ENCODE data around the gene FAM168A. TPM values are rescaled to one million over a fixed set of nuclear protein-coding genes. Genes with fewer than 3 reads are reported as not detected.

Gene FAM168A
- polyA plus RNA-seq, 4 donors = 5.4 to 18.8 (median 9.9) TPM

- no peak overlapping the region for H3K27ac ChIP-seq (ENCODE audit: low read depth in 1 of 3, low read length in 2 of 3)
- DNase-seq = no peak
- WGBS, 3 donors = 76 to 85% (median 81%) methylated on average over 4 of the region's 4 CpGs
- H3K36me3 ChIP-seq (ENCODE audit: control insufficient read depth in 3 of 3, insufficient read depth in 2 of 3, low read depth in 1 of 3, low read length in 3 of 3) = peaks cover 0 to 6% (median 0%) of the 10 kb centered on the region in 3 donors
- no peaks in the 10 kb centered on the region for H3K9me3 ChIP-seq (ENCODE audit: control insufficient read depth in 2 of 2, insufficient read depth in 1 of 2, low read depth in 1 of 2, low read length in 1 of 2)
- peaks cover 0 to 8% (median 5%) of the 10 kb centered on the region in 3 donors for H3K4me1 ChIP-seq (ENCODE audit: control insufficient read depth in 3 of 3, insufficient read depth in 2 of 3, low read depth in 1 of 3, low read length in 2 of 3)
- no peak for FAIRE-seq
- H3K27me3 ChIP-seq (ENCODE audit: control insufficient read depth in 3 of 3, insufficient read depth in 3 of 3, low read length in 3 of 3) = no peaks in the 10 kb centered on the region
- H3K4me3 ChIP-seq (ENCODE audit: low read depth in 1 of 3, low read length in 3 of 3) = no peak overlapping the region
Measured at GRCh38 chr11:73415854-73416615, 181.9 kb downstream of the FAM168A start.

GRCh38 chr11:73414977-73415651 is 182.8 kb downstream of the FAM168A start:
- Histone ChIP-seq H3K36me3 (ENCODE audit: control insufficient read depth in 3 of 3, insufficient read depth in 2 of 3, low read depth in 1 of 3, low read length in 3 of 3) (peaks cover 0 to 10% (median 0%) of the 10 kb centered on the region in 3 donors), H3K27me3 (ENCODE audit: control insufficient read depth in 3 of 3, insufficient read depth in 3 of 3, low read length in 3 of 3) (no peaks in the 10 kb centered on the region), H3K27ac (ENCODE audit: low read depth in 1 of 3, low read length in 2 of 3) (no peak overlapping the region), H3K4me1 (ENCODE audit: control insufficient read depth in 3 of 3, insufficient read depth in 2 of 3, low read depth in 1 of 3, low read length in 2 of 3) (peaks cover 0 to 8% (median 5%) of the 10 kb centered on the region in 3 donors), H3K4me3 (ENCODE audit: low read depth in 1 of 3, low read length in 3 of 3) (no peak overlapping the region), H3K9me3 (ENCODE audit: control insufficient read depth in 2 of 2, insufficient read depth in 1 of 2, low read depth in 1 of 2, low read length in 1 of 2) (no peaks in the 10 kb centered on the region)
- 38 to 59% (median 41%) methylated on average over 1 of the region's 1 CpG for WGBS, 3 donors
- no peak for DNase-seq
- FAIRE-seq = no peak

- peaks cover 0 to 8% (median 5%) of the 10 kb centered on the region in 3 donors for H3K4me1 ChIP-seq (ENCODE audit: control insufficient read depth in 3 of 3, insufficient read depth in 2 of 3, low read depth in 1 of 3, low read length in 2 of 3)
- H3K27me3 ChIP-seq (ENCODE audit: control insufficient read depth in 3 of 3, insufficient read depth in 3 of 3, low read length in 3 of 3) = no peaks in the 10 kb centered on the region
- DNase-seq (no peak), FAIRE-seq (no peak)
- no peaks in the 10 kb centered on the region for H3K9me3 ChIP-seq (ENCODE audit: control insufficient read depth in 2 of 2, insufficient read depth in 1 of 2, low read depth in 1 of 2, low read length in 1 of 2)
- no peak overlapping the region for H3K27ac ChIP-seq (ENCODE audit: low read depth in 1 of 3, low read length in 2 of 3)
- H3K4me3 ChIP-seq (ENCODE audit: low read depth in 1 of 3, low read length in 3 of 3) = no peak overlapping the region
- 91 to 98% (median 97%) methylated on average over 2 of the region's 2 CpGs for WGBS, 3 donors
- H3K36me3 ChIP-seq (ENCODE audit: control insufficient read depth in 3 of 3, insufficient read depth in 2 of 3, low read depth in 1 of 3, low read length in 3 of 3) = peaks cover 0 to 17% (median 0%) of the 10 kb centered on the region in 3 donors
Measured at GRCh38 chr11:73413256-73413655, 184.7 kb downstream of the FAM168A start.

GRCh38 chr11:73412308-73412707 is 185.6 kb downstream of the FAM168A start:
- WGBS, 3 donors = 78 to 87% (median 83%) methylated on average over 3 of the region's 3 CpGs
- no peak for FAIRE-seq
- H3K4me3 ChIP-seq (ENCODE audit: low read depth in 1 of 3, low read length in 3 of 3) = no peak overlapping the region
- H3K4me1 ChIP-seq (ENCODE audit: control insufficient read depth in 3 of 3, insufficient read depth in 2 of 3, low read depth in 1 of 3, low read length in 2 of 3) = peaks cover 0 to 8% (median 5%) of the 10 kb centered on the region in 3 donors
- H3K36me3 ChIP-seq (ENCODE audit: control insufficient read depth in 3 of 3, insufficient read depth in 2 of 3, low read depth in 1 of 3, low read length in 3 of 3) = peaks cover 0 to 23% (median 1%) of the 10 kb centered on the region in 3 donors
- H3K27me3 ChIP-seq (ENCODE audit: control insufficient read depth in 3 of 3, insufficient read depth in 3 of 3, low read length in 3 of 3) = no peaks in the 10 kb centered on the region
- no peaks in the 10 kb centered on the region for H3K9me3 ChIP-seq (ENCODE audit: control insufficient read depth in 2 of 2, insufficient read depth in 1 of 2, low read depth in 1 of 2, low read length in 1 of 2)
- DNase-seq = no peak
- H3K27ac ChIP-seq (ENCODE audit: low read depth in 1 of 3, low read length in 2 of 3) = no peak overlapping the region

- Histone ChIP-seq H3K4me3 (ENCODE audit: low read depth in 1 of 3, low read length in 3 of 3) (no peak overlapping the region), H3K4me1 (ENCODE audit: control insufficient read depth in 3 of 3, insufficient read depth in 2 of 3, low read depth in 1 of 3, low read length in 2 of 3) (peaks cover 0 to 8% (median 3%) of the 10 kb centered on the region in 3 donors), H3K36me3 (ENCODE audit: control insufficient read depth in 3 of 3, insufficient read depth in 2 of 3, low read depth in 1 of 3, low read length in 3 of 3) (peaks cover 0 to 30% (median 3%) of the 10 kb centered on the region in 3 donors), H3K9me3 (ENCODE audit: control insufficient read depth in 2 of 2, insufficient read depth in 1 of 2, low read depth in 1 of 2, low read length in 1 of 2) (no peaks in the 10 kb centered on the region), H3K27me3 (ENCODE audit: control insufficient read depth in 3 of 3, insufficient read depth in 3 of 3, low read length in 3 of 3) (no peaks in the 10 kb centered on the region), H3K27ac (ENCODE audit: low read depth in 1 of 3, low read length in 2 of 3) (no peak overlapping the region)
- no peak for FAIRE-seq
- no peak for DNase-seq
- 76 to 91% (median 80%) methylated on average over 2 of the region's 2 CpGs for WGBS, 3 donors
Measured at GRCh38 chr11:73411031-73411430, 186.9 kb downstream of the FAM168A start.

GRCh38 chr11:73410627-73411026 is 187.3 kb downstream of the FAM168A start:
- H3K36me3 ChIP-seq (ENCODE audit: control insufficient read depth in 3 of 3, insufficient read depth in 2 of 3, low read depth in 1 of 3, low read length in 3 of 3) = peaks cover 0 to 32% (median 3%) of the 10 kb centered on the region in 3 donors
- no peaks in the 10 kb centered on the region for H3K27me3 ChIP-seq (ENCODE audit: control insufficient read depth in 3 of 3, insufficient read depth in 3 of 3, low read length in 3 of 3)
- WGBS, 3 donors = 70 to 87% (median 75%) methylated on average over 1 of the region's 1 CpG
- peaks cover 0 to 5% (median 3%) of the 10 kb centered on the region in 3 donors for H3K4me1 ChIP-seq (ENCODE audit: control insufficient read depth in 3 of 3, insufficient read depth in 2 of 3, low read depth in 1 of 3, low read length in 2 of 3)
- no peak overlapping the region for H3K4me3 ChIP-seq (ENCODE audit: low read depth in 1 of 3, low read length in 3 of 3)
- no peak for FAIRE-seq
- H3K9me3 ChIP-seq (ENCODE audit: control insufficient read depth in 2 of 2, insufficient read depth in 1 of 2, low read depth in 1 of 2, low read length in 1 of 2) = no peaks in the 10 kb centered on the region
- no peak for DNase-seq
- no peak overlapping the region for H3K27ac ChIP-seq (ENCODE audit: low read depth in 1 of 3, low read length in 2 of 3)

- no peaks in the 10 kb centered on the region for H3K9me3 ChIP-seq (ENCODE audit: control insufficient read depth in 2 of 2, insufficient read depth in 1 of 2, low read depth in 1 of 2, low read length in 1 of 2)
- no peak overlapping the region for H3K27ac ChIP-seq (ENCODE audit: low read depth in 1 of 3, low read length in 2 of 3)
- H3K4me3 ChIP-seq (ENCODE audit: low read depth in 1 of 3, low read length in 3 of 3) = no peak overlapping the region
- H3K4me1 ChIP-seq (ENCODE audit: control insufficient read depth in 3 of 3, insufficient read depth in 2 of 3, low read depth in 1 of 3, low read length in 2 of 3) = no peaks in the 10 kb centered on the region
- no peak for DNase-seq
- H3K27me3 ChIP-seq (ENCODE audit: control insufficient read depth in 3 of 3, insufficient read depth in 3 of 3, low read length in 3 of 3) = no peaks in the 10 kb centered on the region
- peaks cover 0 to 44% (median 3%) of the 10 kb centered on the region in 3 donors for H3K36me3 ChIP-seq (ENCODE audit: control insufficient read depth in 3 of 3, insufficient read depth in 2 of 3, low read depth in 1 of 3, low read length in 3 of 3)
- FAIRE-seq = no peak
- 94 to 96% (median 96%) methylated on average over 8 of the region's 8 CpGs for WGBS, 3 donors
Measured at GRCh38 chr11:73409431-73409830, 188.5 kb downstream of the FAM168A start.

GRCh38 chr11:73406619-73407018 is 191.3 kb downstream of the FAM168A start:
- no peak for DNase-seq
- FAIRE-seq = no peak
- Histone ChIP-seq H3K9me3 (ENCODE audit: control insufficient read depth in 2 of 2, insufficient read depth in 1 of 2, low read depth in 1 of 2, low read length in 1 of 2) (no peaks in the 10 kb centered on the region), H3K4me1 (ENCODE audit: control insufficient read depth in 3 of 3, insufficient read depth in 2 of 3, low read depth in 1 of 3, low read length in 2 of 3) (peaks cover 0 to 8% (median 0%) of the 10 kb centered on the region in 3 donors), H3K27me3 (ENCODE audit: control insufficient read depth in 3 of 3, insufficient read depth in 3 of 3, low read length in 3 of 3) (no peaks in the 10 kb centered on the region), H3K27ac (ENCODE audit: low read depth in 1 of 3, low read length in 2 of 3) (no peak overlapping the region), H3K4me3 (ENCODE audit: low read depth in 1 of 3, low read length in 3 of 3) (no peak overlapping the region), H3K36me3 (ENCODE audit: control insufficient read depth in 3 of 3, insufficient read depth in 2 of 3, low read depth in 1 of 3, low read length in 3 of 3) (peaks cover 0 to 52% (median 3%) of the 10 kb centered on the region in 3 donors)
- WGBS, 3 donors = 88 to 95% (median 90%) methylated on average over 5 of the region's 5 CpGs

Data from small intestine (tissue), 7 donors.